Measurements from ENCODE around the gene LDLR. TPM values are rescaled to one million over a fixed set of nuclear protein-coding genes. Genes with fewer than 3 reads are reported as not detected.
"Not testable (repeated sequence)": the region's sequence is repeated elsewhere in the genome, so short reads cannot be mapped to it uniquely, and the experiment has no call there.

Gene LDLR
- polyA plus RNA-seq, 1 donor = 35.8 TPM

GRCh38 chr19:11138601-11139300 is 49.5 kb downstream of the LDLR start:
- peaks cover 4% of the 10 kb centered on the region for H3K9me3 ChIP-seq (ENCODE audit: control insufficient read depth, low read depth, low read length)
- H3K27me3 ChIP-seq (ENCODE audit: control insufficient read depth, insufficient read depth, low read length) = no peaks in the 10 kb centered on the region
- peak; percentile 26 to 67 for DNase-seq
- H3K4me1 ChIP-seq (ENCODE audit: control insufficient read depth, insufficient read depth, low read length) = peaks cover 41% of the 10 kb centered on the region
- no peak overlapping the region for H3K4me3 ChIP-seq (ENCODE audit: low read length)
- no CpG with 5 or more reads among the region's 13 CpGs for WGBS (ENCODE audit: insufficient coverage, low lambda C conversion rate)
- H3K27ac ChIP-seq (ENCODE audit: low read length) = peak overlapping the region; percentile 64
- no peaks in the 10 kb centered on the region for H3K36me3 ChIP-seq (ENCODE audit: control insufficient read depth, insufficient read depth, low read length)

- not testable (repeated sequence) for H3K36me3 ChIP-seq (ENCODE audit: control insufficient read depth, insufficient read depth, low read length); H3K9me3 ChIP-seq (ENCODE audit: control insufficient read depth, low read depth, low read length); H3K4me3 ChIP-seq (ENCODE audit: low read length); H3K27ac ChIP-seq (ENCODE audit: low read length); H3K27me3 ChIP-seq (ENCODE audit: control insufficient read depth, insufficient read depth, low read length); DNase-seq
- H3K4me1 ChIP-seq (ENCODE audit: control insufficient read depth, insufficient read depth, low read length) = peaks cover 42% of the 10 kb centered on the region
- WGBS (ENCODE audit: insufficient coverage, low lambda C conversion rate) = 83% methylated on average over 1 of the region's 10 CpGs
Measured at GRCh38 chr19:11140023-11140538, 50.8 kb downstream of the LDLR start.

GRCh38 chr19:11140896-11141295 is 51.6 kb downstream of the LDLR start:
- Histone ChIP-seq H3K27me3 (ENCODE audit: control insufficient read depth, insufficient read depth, low read length) (no peaks in the 10 kb centered on the region), H3K27ac (ENCODE audit: low read length) (no peak overlapping the region), H3K4me1 (ENCODE audit: control insufficient read depth, insufficient read depth, low read length) (peaks cover 42% of the 10 kb centered on the region), H3K36me3 (ENCODE audit: control insufficient read depth, insufficient read depth, low read length) (peaks cover 7% of the 10 kb centered on the region), H3K4me3 (ENCODE audit: low read length) (no peak overlapping the region), H3K9me3 (ENCODE audit: control insufficient read depth, low read depth, low read length) (peaks cover 4% of the 10 kb centered on the region)
- WGBS (ENCODE audit: insufficient coverage, low lambda C conversion rate) = 100% methylated on average over 2 of the region's 9 CpGs
- DNase-seq = no peak

- Histone ChIP-seq H3K9me3 (ENCODE audit: control insufficient read depth, low read depth, low read length) (peaks cover 4% of the 10 kb centered on the region), H3K36me3 (ENCODE audit: control insufficient read depth, insufficient read depth, low read length) (peaks cover 9% of the 10 kb centered on the region), H3K27ac (ENCODE audit: low read length) (peak overlapping the region; percentile 44), H3K4me3 (ENCODE audit: low read length) (no peak overlapping the region), H3K27me3 (ENCODE audit: control insufficient read depth, insufficient read depth, low read length) (no peaks in the 10 kb centered on the region), H3K4me1 (ENCODE audit: control insufficient read depth, insufficient read depth, low read length) (peaks cover 42% of the 10 kb centered on the region)
- DNase-seq = peak in 1 of 2 donors; percentile 13
- no CpG with 5 or more reads among the region's 9 CpGs for WGBS (ENCODE audit: insufficient coverage, low lambda C conversion rate)
Measured at GRCh38 chr19:11141937-11142527, 52.8 kb downstream of the LDLR start.

- WGBS (ENCODE audit: insufficient coverage, low lambda C conversion rate) = no CpG with 5 or more reads among the region's 22 CpGs
- H3K9me3 ChIP-seq (ENCODE audit: control insufficient read depth, low read depth, low read length) = peaks cover 4% of the 10 kb centered on the region
- peaks cover 9% of the 10 kb centered on the region for H3K36me3 ChIP-seq (ENCODE audit: control insufficient read depth, insufficient read depth, low read length)
- DNase-seq = peak; percentile 82 to 87
- peaks cover 42% of the 10 kb centered on the region for H3K4me1 ChIP-seq (ENCODE audit: control insufficient read depth, insufficient read depth, low read length)
- no peak overlapping the region for H3K4me3 ChIP-seq (ENCODE audit: low read length)
- no peaks in the 10 kb centered on the region for H3K27me3 ChIP-seq (ENCODE audit: control insufficient read depth, insufficient read depth, low read length)
- H3K27ac ChIP-seq (ENCODE audit: low read length) = peak overlapping the region; percentile 90
Measured at GRCh38 chr19:11142528-11143171, 53.4 kb downstream of the LDLR start.

- H3K27me3 ChIP-seq (ENCODE audit: control insufficient read depth, insufficient read depth, low read length) = no peaks in the 10 kb centered on the region
- no peaks in the 10 kb centered on the region for H3K9me3 ChIP-seq (ENCODE audit: control insufficient read depth, low read depth, low read length)
- H3K27ac ChIP-seq (ENCODE audit: low read length) = no peak overlapping the region
- H3K36me3 ChIP-seq (ENCODE audit: control insufficient read depth, insufficient read depth, low read length) = peaks cover 9% of the 10 kb centered on the region
- no peak overlapping the region for H3K4me3 ChIP-seq (ENCODE audit: low read length)
- H3K4me1 ChIP-seq (ENCODE audit: control insufficient read depth, insufficient read depth, low read length) = peaks cover 24% of the 10 kb centered on the region
- no peak for DNase-seq
- no CpG with 5 or more reads among the region's 3 CpGs for WGBS (ENCODE audit: insufficient coverage, low lambda C conversion rate)
Measured at GRCh38 chr19:11145536-11145924, 56.3 kb downstream of the LDLR start.

- H3K4me3 ChIP-seq (ENCODE audit: low read length) = no peak overlapping the region
- H3K9me3 ChIP-seq (ENCODE audit: control insufficient read depth, low read depth, low read length) = no peaks in the 10 kb centered on the region
- no peak for DNase-seq
- no peaks in the 10 kb centered on the region for H3K27me3 ChIP-seq (ENCODE audit: control insufficient read depth, insufficient read depth, low read length)
- H3K36me3 ChIP-seq (ENCODE audit: control insufficient read depth, insufficient read depth, low read length) = peaks cover 9% of the 10 kb centered on the region
- WGBS (ENCODE audit: insufficient coverage, low lambda C conversion rate) = no CpG with 5 or more reads among the region's 14 CpGs
- peaks cover 8% of the 10 kb centered on the region for H3K4me1 ChIP-seq (ENCODE audit: control insufficient read depth, insufficient read depth, low read length)
- H3K27ac ChIP-seq (ENCODE audit: low read length) = no peak overlapping the region
Measured at GRCh38 chr19:11148001-11148400, 58.7 kb downstream of the LDLR start.

- DNase-seq = no peak
- WGBS (ENCODE audit: insufficient coverage, low lambda C conversion rate) = 83% methylated on average over 1 of the region's 7 CpGs
- Histone ChIP-seq H3K27ac (ENCODE audit: low read length) (no peak overlapping the region), H3K4me3 (ENCODE audit: low read length) (no peak overlapping the region), H3K27me3 (ENCODE audit: control insufficient read depth, insufficient read depth, low read length) (no peaks in the 10 kb centered on the region), H3K4me1 (ENCODE audit: control insufficient read depth, insufficient read depth, low read length) (no peaks in the 10 kb centered on the region), H3K36me3 (ENCODE audit: control insufficient read depth, insufficient read depth, low read length) (no peaks in the 10 kb centered on the region), H3K9me3 (ENCODE audit: control insufficient read depth, low read depth, low read length) (no peaks in the 10 kb centered on the region)
Measured at GRCh38 chr19:11151181-11151580, 61.9 kb downstream of the LDLR start.

- no peaks in the 10 kb centered on the region for H3K4me1 ChIP-seq (ENCODE audit: control insufficient read depth, insufficient read depth, low read length)
- H3K27me3 ChIP-seq (ENCODE audit: control insufficient read depth, insufficient read depth, low read length) = no peaks in the 10 kb centered on the region
- no peaks in the 10 kb centered on the region for H3K36me3 ChIP-seq (ENCODE audit: control insufficient read depth, insufficient read depth, low read length)
- no CpG with 5 or more reads among the region's 11 CpGs for WGBS (ENCODE audit: insufficient coverage, low lambda C conversion rate)
- H3K27ac ChIP-seq (ENCODE audit: low read length) = peak overlapping the region; percentile 17
- H3K4me3 ChIP-seq (ENCODE audit: low read length) = no peak overlapping the region
- no peak for DNase-seq
- H3K9me3 ChIP-seq (ENCODE audit: control insufficient read depth, low read depth, low read length) = no peaks in the 10 kb centered on the region
Measured at GRCh38 chr19:11152318-11153062, 63.2 kb downstream of the LDLR start.

GRCh38 chr19:11154683-11155047 is 65.4 kb downstream of the LDLR start:
- DNase-seq = no peak
- H3K4me3 ChIP-seq (ENCODE audit: low read length) = no peak overlapping the region
- peaks cover 2% of the 10 kb centered on the region for H3K4me1 ChIP-seq (ENCODE audit: control insufficient read depth, insufficient read depth, low read length)
- H3K27ac ChIP-seq (ENCODE audit: low read length) = no peak overlapping the region
- no peaks in the 10 kb centered on the region for H3K36me3 ChIP-seq (ENCODE audit: control insufficient read depth, insufficient read depth, low read length)
- H3K9me3 ChIP-seq (ENCODE audit: control insufficient read depth, low read depth, low read length) = no peaks in the 10 kb centered on the region
- whole genome bisulfite sequencing (ENCODE audit: insufficient coverage, low lambda C conversion rate) = no CpG with 5 or more reads among the region's 6 CpGs
- H3K27me3 ChIP-seq (ENCODE audit: control insufficient read depth, insufficient read depth, low read length) = no peaks in the 10 kb centered on the region

Data from large intestine (tissue), 3 donors.